Myocyte (in vitro differentiated cells): ENCODE data around the gene OR4K1. TPM values are rescaled to one million over a fixed set of nuclear protein-coding genes. Genes with fewer than 3 reads are reported as not detected.
"Not testable (repeated sequence)": the region's sequence is repeated elsewhere in the genome, so short reads cannot be mapped to it uniquely, and the experiment has no call there.

ENCODE experiments used
- DNase-seq: peaks from one replicate; pipeline ENCODE4 v3.0.0-alpha.2; 2012; ENCODE audit warnings: low read depth
- polyA plus RNA-seq: library from polyadenylated mRNA; unstranded; fragments of >200 nt; gene quantifications from one replicate; pipeline ENCODE4 v1.2.1, GENCODE V29; 2012; ENCODE audit warnings: missing spikeins
- total RNA-seq: library from RNA; depleted of rRNA; stranded (reverse); fragments of >200 nt; gene quantifications from 2 replicates; pipeline ENCODE4 v1.2.3, GENCODE V29; 2014

Gene OR4K1, protein sequence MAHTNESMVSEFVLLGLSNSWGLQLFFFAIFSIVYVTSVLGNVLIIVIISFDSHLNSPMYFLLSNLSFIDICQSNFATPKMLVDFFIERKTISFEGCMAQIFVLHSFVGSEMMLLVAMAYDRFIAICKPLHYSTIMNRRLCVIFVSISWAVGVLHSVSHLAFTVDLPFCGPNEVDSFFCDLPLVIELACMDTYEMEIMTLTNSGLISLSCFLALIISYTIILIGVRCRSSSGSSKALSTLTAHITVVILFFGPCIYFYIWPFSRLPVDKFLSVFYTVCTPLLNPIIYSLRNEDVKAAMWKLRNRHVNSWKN
- total RNA-seq: not detected in 2 replicates
- polyA plus RNA-seq: not detected

- no peak for DNase-seq
Observed at GRCh38 chr14:19930617-19931016, at the start of gene OR4K1. TSS of gene OR4K1 (plus strand) at chr14:19930917. CDS start at chr14:19935667, 4,750 bp downstream.

DNA sequence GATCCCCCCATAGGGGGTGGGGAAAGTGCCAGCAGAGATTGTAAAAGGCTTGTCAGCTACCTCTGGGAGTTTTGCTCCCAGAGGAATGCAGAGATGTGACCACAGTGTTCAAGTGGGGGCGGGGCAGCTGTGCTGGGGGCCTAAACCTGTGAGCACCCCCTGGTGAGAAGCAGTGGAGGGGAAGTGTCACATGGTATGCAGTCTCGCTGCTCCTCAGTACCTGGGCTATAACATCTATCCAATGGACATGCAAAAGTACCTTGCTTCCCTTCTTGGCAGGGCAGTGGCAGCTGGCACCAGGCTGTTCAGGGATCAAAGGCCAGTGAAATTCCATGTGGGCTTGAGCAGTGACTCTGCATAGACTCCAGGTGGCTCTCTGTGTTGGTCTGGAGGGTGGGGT is 35.4 kb upstream of the OR4K1 start:
- no peak for DNase-seq

DNA sequence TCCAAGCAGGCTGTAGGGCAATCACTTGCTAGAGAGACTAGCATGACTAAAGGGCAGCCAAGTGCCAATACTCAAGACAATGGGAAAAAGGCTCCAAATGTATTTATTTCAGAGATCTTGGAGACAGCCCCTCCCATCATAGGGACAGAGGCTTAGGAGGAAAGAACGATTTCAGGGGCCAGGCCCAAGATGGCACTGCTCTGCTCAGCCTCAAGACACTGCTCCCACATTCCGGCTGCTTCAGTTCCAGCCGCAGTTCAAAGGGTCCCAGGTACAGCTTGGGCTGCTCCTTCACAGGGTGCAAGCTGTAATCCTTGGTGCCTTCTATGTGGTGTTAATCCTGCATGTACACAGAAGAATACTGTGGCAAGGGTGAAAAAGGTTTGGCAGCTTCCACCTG is 29.7 kb upstream of the OR4K1 start:
- no peak for DNase-seq

GRCh38 chr14:19902409-19902808 is 28.3 kb upstream of the OR4K1 start:
- DNase-seq: no peak

- no peak for DNase-seq
Observed at GRCh38 chr14:19906665-19907064, 24.1 kb upstream of the OR4K1 start.

GRCh38 chr14:19911114-19911513 is 19.6 kb upstream of the OR4K1 start:
- no peak for DNase-seq

GRCh38 chr14:19917243-19917642 is 13.5 kb upstream of the OR4K1 start:
- no peak for DNase-seq

DNA sequence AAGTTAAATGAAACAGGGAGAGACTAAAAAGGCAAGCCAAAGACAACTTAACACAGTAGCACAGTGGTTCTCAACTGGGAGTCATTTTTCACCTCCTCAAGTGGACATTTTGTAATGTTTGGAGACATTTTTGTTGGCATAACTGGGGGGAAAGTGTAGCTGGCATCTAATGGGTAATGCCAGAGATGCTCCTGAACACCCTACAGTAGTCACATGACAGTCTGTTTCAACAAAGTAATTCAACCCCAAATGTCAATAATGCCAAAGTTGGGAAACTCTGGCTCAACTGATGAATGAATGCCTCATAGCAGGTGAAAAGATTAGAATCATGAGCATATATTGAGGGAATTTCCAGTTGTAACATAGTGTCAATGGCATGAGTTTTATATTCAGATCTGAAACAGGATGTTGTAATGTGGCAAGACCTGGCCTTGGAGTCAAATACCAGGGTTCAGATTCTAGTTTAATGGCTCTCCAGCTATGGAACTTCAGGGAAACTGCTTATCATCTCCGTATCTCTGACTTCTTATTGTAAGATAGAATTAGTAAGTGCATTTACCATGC is 12.7 kb upstream of the OR4K1 start:
- no peak for DNase-seq

GRCh38 chr14:19918553-19919264 is 12.0 kb upstream of the OR4K1 start:
- DNase-seq: no peak

DNA sequence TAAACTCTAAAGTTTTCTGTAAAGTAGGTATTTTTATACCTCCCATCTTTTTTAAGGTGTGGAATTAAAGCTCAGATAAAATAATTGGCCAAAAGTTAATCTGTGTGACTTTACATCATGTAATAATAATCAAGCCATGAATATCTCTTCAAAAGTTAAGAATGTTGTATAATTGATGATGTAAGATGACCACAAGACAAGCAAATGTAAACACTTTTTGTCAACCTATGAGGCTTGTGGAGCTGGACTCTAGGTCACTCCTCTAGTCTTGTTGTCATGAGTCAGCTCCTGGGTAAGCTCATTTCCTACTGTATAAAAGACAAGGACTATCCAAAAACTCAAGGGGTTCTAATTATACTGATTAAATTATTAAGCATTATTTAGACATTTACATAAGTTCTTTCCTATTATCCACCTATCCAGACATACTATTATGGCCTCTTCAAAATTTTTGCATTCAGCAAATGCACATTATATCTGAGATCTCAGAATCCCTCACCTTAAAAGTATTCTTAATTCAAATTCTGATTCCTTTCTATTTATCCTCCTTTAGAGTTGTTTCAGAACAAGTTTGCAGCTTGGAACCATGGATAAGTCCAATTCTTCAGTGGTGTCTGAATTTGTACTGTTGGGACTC is 10.6 kb upstream of the OR4K1 start, which contains the start of gene OR4K5:
OR4K5 (plus strand) TSS at position 587 of the 637 bp plus-strand sequence; CDS start at position 587, 0 bp downstream.
- no peak for DNase-seq

GRCh38 chr14:19941668-19942067 is 11.0 kb downstream of the OR4K1 start:
- DNase-seq: no peak

DNA sequence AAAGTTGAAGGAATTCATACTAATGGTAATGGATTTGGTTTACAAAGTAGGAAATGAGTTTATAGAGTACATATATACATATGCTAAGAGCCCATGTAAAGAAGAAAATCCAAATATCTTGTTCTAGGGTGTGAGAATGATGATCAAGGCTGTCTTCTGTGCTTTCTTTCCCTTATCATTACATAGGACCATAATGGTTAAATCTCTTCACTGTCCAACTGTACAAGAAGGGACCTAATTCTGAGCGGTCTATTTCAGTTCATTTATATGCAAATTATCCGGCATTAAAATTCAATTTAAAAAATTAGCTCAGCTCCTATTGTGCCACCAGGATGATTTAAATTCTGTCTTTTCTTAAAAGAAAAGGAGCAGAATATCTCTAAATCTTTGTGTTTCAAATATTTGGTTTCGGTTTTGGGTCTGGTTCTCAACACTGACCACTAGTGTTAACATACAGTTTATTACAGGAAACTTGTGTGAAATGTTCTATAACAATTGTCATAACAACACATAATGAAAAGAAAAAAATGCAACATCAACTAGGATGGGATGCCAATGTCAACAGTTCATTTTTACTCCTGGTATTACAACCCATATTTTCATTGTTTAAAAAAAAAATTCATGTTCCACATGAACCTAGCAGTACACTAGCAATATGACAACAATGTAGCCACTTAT is 16.8 kb downstream of the OR4K1 start:
- DNase-seq: peak; percentile 7

DNA sequence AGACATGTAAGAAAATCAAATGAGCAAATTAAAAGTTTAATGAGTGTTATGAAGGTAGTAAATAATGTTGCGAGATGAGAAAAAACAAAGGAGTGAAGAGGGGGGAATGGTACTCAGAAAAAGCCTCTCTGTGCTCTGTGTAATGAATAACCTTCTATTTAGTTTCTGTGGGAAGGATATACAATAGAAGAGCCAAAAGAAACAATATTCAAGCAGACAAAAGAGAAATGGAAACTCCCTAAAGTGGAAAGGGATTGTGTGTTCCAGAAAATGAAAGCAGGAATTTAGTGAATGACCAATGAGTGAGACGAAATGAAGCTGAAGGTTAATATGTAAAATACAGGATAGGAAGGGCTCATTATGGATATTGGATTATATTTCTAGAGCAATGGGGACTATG is 18.5 kb downstream of the OR4K1 start:
- DNase-seq: no peak

GRCh38 chr14:19969735-19970134 is 39.0 kb downstream of the OR4K1 start:
- DNase-seq: not testable (repeated sequence)

- DNase-seq: no peak
Observed at GRCh38 chr14:19974844-19975243, 44.1 kb downstream of the OR4K1 start.

- DNase-seq: no peak
Observed at GRCh38 chr14:19975291-19975690, 44.6 kb downstream of the OR4K1 start, which contains the start of gene OR4K15. TSS of gene OR4K15 (plus strand) at chr14:19975591. CDS start at chr14:19975591, 0 bp downstream.

Other genes starting within 250 kb of the OR4K1 start
- 0.24 TPM in 1 of 2 replicates, not detected in the other for gene OR11H2, start 217.0 kb upstream of the OR4K1 start, total RNA-seq
- gene OR4Q3, start 187.3 kb upstream of the OR4K1 start, total RNA-seq: not detected in 2 replicates
- gene OR4M1, start 157.4 kb upstream of the OR4K1 start, total RNA-seq: not detected in 2 replicates
- not detected in 2 replicates for gene OR4N2, start 127.1 kb upstream of the OR4K1 start, total RNA-seq
- gene OR4K2, start 55.8 kb upstream of the OR4K1 start, total RNA-seq: not detected in 2 replicates
- gene OR4K5, start 10.3 kb upstream of the OR4K1 start, total RNA-seq: not detected in 2 replicates
- gene OR4K15, start 44.7 kb downstream of the OR4K1 start, total RNA-seq: not detected in 2 replicates
- not detected in 2 replicates for gene OR4Q2, start 71.2 kb downstream of the OR4K1 start, total RNA-seq
- gene OR4K14, start 88.4 kb downstream of the OR4K1 start, total RNA-seq: not detected in 2 replicates
- not detected in 2 replicates for gene OR4K13, start 105.1 kb downstream of the OR4K1 start, total RNA-seq
- not detected in 2 replicates for gene OR4L1, start 129.1 kb downstream of the OR4K1 start, total RNA-seq
- gene OR4K17, start 179.8 kb downstream of the OR4K1 start, total RNA-seq: not detected in 2 replicates
- not detected in 2 replicates for gene OR4N5, start 207.9 kb downstream of the OR4K1 start, total RNA-seq